Thoracic aorta (tissue), 2 donors: ENCODE data around the gene LEAP2. TPM values are rescaled to one million over a fixed set of nuclear protein-coding genes. Genes with fewer than 3 reads are reported as not detected.

Source experiments
- ATAC-seq: fragments of 150-250 bp; one replicate; pipeline ENCODE4 v1.8.0; 2017; ENCODE audit warnings: low read depth; ENCODE audit not compliant: insufficient number of reproducible peaks, low FRiP score
- DNase-seq: peaks from one replicate; pipeline ENCODE4 v3.0.0-alpha.2; 2020; ENCODE audit warnings: low spot score
- H3K27ac ChIP-seq, 2 donors: fragments of 200-600 bp; sonication (generic); 1 replicate in 1 of 2; 2 replicates in 1 of 2; pipeline ENCODE4 v1.5.1; 2016; ENCODE audit warnings: mild to moderate bottlenecking in 2 of 2, moderate library complexity in 2 of 2
- H3K27me3 ChIP-seq: fragments of 200-600 bp; sonication (generic); replicated peaks from 2 replicates; pipeline ENCODE4 v1.6.0; 2016; ENCODE audit warnings: mild to moderate bottlenecking; ENCODE audit not compliant: insufficient read depth
- H3K36me3 ChIP-seq: fragments of 200-600 bp; sonication (generic); one replicate; pipeline ENCODE4 v1.5.1; 2016
- H3K4me1 ChIP-seq, 2 donors: fragments of 200-600 bp; sonication (generic); 1 replicate in 1 of 2; 2 replicates in 1 of 2; pipeline versions ENCODE4 v1.5.1 to v1.6.0; 2016; ENCODE audit warnings: low read depth in 2 of 2, mild to moderate bottlenecking in 1 of 2; ENCODE audit not compliant: control insufficient read depth in 1 of 2
- H3K4me3 ChIP-seq: fragments of 200-600 bp; sonication (generic); 2 replicates; pipeline ENCODE4 v1.5.1; 2016; ENCODE audit warnings: mild to moderate bottlenecking
- H3K9me3 ChIP-seq: fragments of 200-600 bp; sonication (generic); 2 replicates; pipeline ENCODE4 v1.5.1; 2016
- CTCF ChIP-seq: fragments of 200-600 bp; sonication (generic); IDR thresholded peaks from one replicate; pipeline ENCODE4 v1.5.1; 2019; ENCODE audit warnings: antibody characterized with exemption
- total RNA-seq, 2 donors: library from RNA; depleted of rRNA; stranded (reverse); fragments of >200 nt; gene quantifications; one replicate each; pipeline versions ENCODE4 v1.1.0 to v1.2.3, GENCODE V29; 2016

Gene LEAP2
- total RNA-seq, 2 donors from 2014 or later = 0.49 TPM; not detected in 1

- H3K27me3 ChIP-seq = no peaks in the 10 kb centered on the region
Measured at GRCh38 chr5:132830436-132831094, 42.9 kb upstream of the LEAP2 start, which contains the start of gene SHROOM1. SHROOM1 (minus strand) TSS chr5:132830647; CDS start chr5:132826140, 4,507 bp downstream.

GRCh38 chr5:132831095-132831860 is 42.2 kb upstream of the LEAP2 start:
- Histone ChIP-seq H3K27me3 (no peaks in the 10 kb centered on the region), H3K4me3 (peak overlapping the region; percentile 86), H3K27ac (no peak overlapping the region), H3K9me3 (no peaks in the 10 kb centered on the region), H3K4me1 (peaks cover 0 to 13% of the 10 kb centered on the region in 2 donors), H3K36me3 (no peaks in the 10 kb centered on the region)
- DNase-seq (no peak), ATAC-seq (no peak)
- TF ChIP-seq CTCF = no peak

More at GRCh38 chr5:132830436-132831094, 42.9 kb upstream of the LEAP2 start, which contains the start of gene SHROOM1:
- DNase-seq (no peak), ATAC-seq (no peak)
- Histone ChIP-seq H3K27ac (no peak within 1 kb of the TSS), H3K36me3 (no peaks in the 10 kb centered on the region), H3K4me3 (peak within 1 kb of the TSS; percentile 86), H3K9me3 (no peaks in the 10 kb centered on the region), H3K4me1 (peaks cover 0 to 13% of the 10 kb centered on the region in 2 donors)
- no peak for TF ChIP-seq CTCF

GRCh38 chr5:132832612-132833011 is 40.9 kb upstream of the LEAP2 start:
- Histone ChIP-seq H3K27me3 (no peaks in the 10 kb centered on the region), H3K27ac (no peak overlapping the region), H3K4me3 (no peak overlapping the region), H3K4me1 (peaks cover 0 to 13% of the 10 kb centered on the region in 2 donors), H3K9me3 (no peaks in the 10 kb centered on the region), H3K36me3 (no peaks in the 10 kb centered on the region)
- ATAC-seq = no peak
- no peak for TF ChIP-seq CTCF
- no peak for DNase-seq

GRCh38 chr5:132834057-132834456 is 39.4 kb upstream of the LEAP2 start:
- Histone ChIP-seq H3K9me3 (no peaks in the 10 kb centered on the region), H3K27ac (no peak overlapping the region), H3K36me3 (no peaks in the 10 kb centered on the region), H3K27me3 (no peaks in the 10 kb centered on the region), H3K4me3 (no peak overlapping the region), H3K4me1 (peaks cover 0 to 13% of the 10 kb centered on the region in 2 donors)
- ATAC-seq (no peak), DNase-seq (no peak)
- TF ChIP-seq CTCF = no peak

GRCh38 chr5:132836852-132837251 is 36.6 kb upstream of the LEAP2 start:
- no peaks in the 10 kb centered on the region for H3K36me3 ChIP-seq
- DNase-seq (no peak), ATAC-seq (no peak)
- no peaks in the 10 kb centered on the region for H3K4me1 ChIP-seq
- H3K4me3 ChIP-seq = no peak overlapping the region
- no peak for TF ChIP-seq CTCF
- H3K27me3 ChIP-seq = no peaks in the 10 kb centered on the region
- H3K27ac ChIP-seq = no peak overlapping the region
- H3K9me3 ChIP-seq = no peaks in the 10 kb centered on the region
